ENCODE measurements around the gene ALDH3A1.

Gene ALDH3A1

DNA sequence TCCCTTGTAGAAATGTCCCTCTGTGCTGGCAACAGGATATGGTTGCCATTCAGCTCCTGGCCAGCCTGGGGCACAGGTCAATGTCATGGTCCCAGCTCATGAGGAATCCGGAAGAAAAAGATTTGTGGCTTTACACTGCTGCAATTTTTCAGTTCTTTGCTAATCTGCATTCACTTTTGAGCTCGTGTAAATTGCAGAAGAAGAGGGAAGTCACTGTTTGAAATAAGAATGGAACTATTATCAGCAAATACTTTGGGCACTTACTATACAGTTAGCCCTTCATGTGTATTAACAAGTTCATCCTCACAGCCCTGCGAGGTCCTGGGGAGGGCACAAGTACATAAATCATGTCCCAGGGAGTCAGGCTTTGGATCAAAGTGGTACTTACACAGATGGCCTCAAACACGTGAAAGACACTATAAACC is 45.9 kb downstream of the ALDH3A1 start:
- no peak for DNase-seq

All from T-helper 2 cell (primary cell).